ENCODE measurements around the gene EPN1. TPM values are rescaled to one million over a fixed set of nuclear protein-coding genes. Genes with fewer than 3 reads are reported as not detected.
A peak's percentile ranks its signal among the peaks of the same experiment; 100 is the strongest.

Gene EPN1
- total and polyA plus RNA-seq, 9 of the 15 experiments (the other 6 are each of a cell fraction or from before 2014, with no cell fraction given): 0.08 to 138 (median 12.7) TPM

GRCh38 chr19:55640043-55640576, 34.9 kb upstream of the EPN1 start (continued):
- TF ChIP-seq CLOCK (CRISPR knock-in tag; IDR thresholded peaks at IDR 0.05; ENCODE audit: borderline replicate concordance): 0 out of 2 replicates have a peak, but pooled peaks have one; percentile 25
- TF ChIP-seq ARNT (IDR thresholded peaks at IDR 0.05): 0 out of 4 replicates have a peak, but pooled peaks of 1 of the 2 experiments have one; percentile 45
- TF ChIP-seq FOS (IDR thresholded peaks at IDR 0.05; ENCODE audit: extremely low read depth, insufficient read length): no peak
- TF ChIP-seq FOXA3 (CRISPR knock-in tag; conservative IDR thresholded peaks at IDR 0.05 in 1 of 2, IDR thresholded peaks at IDR 0.05 in 1 of 2): peak in 1 of 2 experiments; percentile 94; a peak in 2 of 4 replicates
- TF ChIP-seq, protein P1, sequence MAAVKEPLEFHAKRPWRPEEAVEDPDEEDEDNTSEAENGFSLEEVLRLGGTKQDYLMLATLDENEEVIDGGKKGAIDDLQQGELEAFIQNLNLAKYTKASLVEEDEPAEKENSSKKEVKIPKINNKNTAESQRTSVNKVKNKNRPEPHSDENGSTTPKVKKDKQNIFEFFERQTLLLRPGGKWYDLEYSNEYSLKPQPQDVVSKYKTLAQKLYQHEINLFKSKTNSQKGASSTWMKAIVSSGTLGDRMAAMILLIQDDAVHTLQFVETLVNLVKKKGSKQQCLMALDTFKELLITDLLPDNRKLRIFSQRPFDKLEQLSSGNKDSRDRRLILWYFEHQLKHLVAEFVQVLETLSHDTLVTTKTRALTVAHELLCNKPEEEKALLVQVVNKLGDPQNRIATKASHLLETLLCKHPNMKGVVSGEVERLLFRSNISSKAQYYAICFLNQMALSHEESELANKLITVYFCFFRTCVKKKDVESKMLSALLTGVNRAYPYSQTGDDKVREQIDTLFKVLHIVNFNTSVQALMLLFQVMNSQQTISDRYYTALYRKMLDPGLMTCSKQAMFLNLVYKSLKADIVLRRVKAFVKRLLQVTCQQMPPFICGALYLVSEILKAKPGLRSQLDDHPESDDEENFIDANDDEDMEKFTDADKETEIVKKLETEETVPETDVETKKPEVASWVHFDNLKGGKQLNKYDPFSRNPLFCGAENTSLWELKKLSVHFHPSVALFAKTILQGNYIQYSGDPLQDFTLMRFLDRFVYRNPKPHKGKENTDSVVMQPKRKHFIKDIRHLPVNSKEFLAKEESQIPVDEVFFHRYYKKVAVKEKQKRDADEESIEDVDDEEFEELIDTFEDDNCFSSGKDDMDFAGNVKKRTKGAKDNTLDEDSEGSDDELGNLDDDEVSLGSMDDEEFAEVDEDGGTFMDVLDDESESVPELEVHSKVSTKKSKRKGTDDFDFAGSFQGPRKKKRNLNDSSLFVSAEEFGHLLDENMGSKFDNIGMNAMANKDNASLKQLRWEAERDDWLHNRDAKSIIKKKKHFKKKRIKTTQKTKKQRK (IDR thresholded peaks at IDR 0.05; ENCODE audit: borderline replicate concordance, low read depth, low read length): no peak
- no peak for TF ChIP-seq EHMT2 (IDR thresholded peaks at IDR 0.05)
- TF ChIP-seq FOXP1 (CRISPR knock-in tag; IDR thresholded peaks at IDR 0.05): peak; percentile 99
- peak; percentile 28 to 52 for TF ChIP-seq RAD21 (CRISPR knock-in tag; conservative IDR thresholded peaks at IDR 0.05 in 1 of 2, IDR thresholded peaks at IDR 0.05 in 1 of 2)
- no peak for TF ChIP-seq HEY1 (CRISPR knock-in tag; IDR thresholded peaks at IDR 0.05; ENCODE audit: borderline replicate concordance)
- no peak for TF ChIP-seq LARP7 (IDR thresholded peaks at IDR 0.05)
- no peak for TF ChIP-seq JUNB (CRISPR knock-in tag; conservative IDR thresholded peaks at IDR 0.05)
- TF ChIP-seq STAT6 (CRISPR knock-in tag; IDR thresholded peaks at IDR 0.05): peak; percentile 89; the same call in 1 of the 2 replicates
- TF ChIP-seq TCF7 (IDR thresholded peaks at IDR 0.05; ENCODE audit: borderline replicate concordance): 0 out of 2 replicates have a peak, but pooled peaks have one; percentile 15
- peak; percentile 90; the same call in 1 of the 2 replicates for TF ChIP-seq EP400 (IDR thresholded peaks at IDR 0.05)
- TF ChIP-seq SMARCA4 (IDR thresholded peaks at IDR 0.05): no peak
- TF ChIP-seq, protein P2, sequence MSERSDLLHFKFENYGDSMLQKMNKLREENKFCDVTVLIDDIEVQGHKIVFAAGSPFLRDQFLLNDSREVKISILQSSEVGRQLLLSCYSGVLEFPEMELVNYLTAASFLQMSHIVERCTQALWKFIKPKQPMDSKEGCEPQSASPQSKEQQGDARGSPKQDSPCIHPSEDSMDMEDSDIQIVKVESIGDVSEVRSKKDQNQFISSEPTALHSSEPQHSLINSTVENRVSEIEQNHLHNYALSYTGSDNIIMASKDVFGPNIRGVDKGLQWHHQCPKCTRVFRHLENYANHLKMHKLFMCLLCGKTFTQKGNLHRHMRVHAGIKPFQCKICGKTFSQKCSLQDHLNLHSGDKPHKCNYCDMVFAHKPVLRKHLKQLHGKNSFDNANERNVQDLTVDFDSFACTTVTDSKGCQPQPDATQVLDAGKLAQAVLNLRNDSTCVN (CRISPR knock-in tag; IDR thresholded peaks at IDR 0.05): no peak
- 0 out of 2 replicates have a peak, but pooled peaks have one; percentile 41 for TF ChIP-seq GATAD2B (IDR thresholded peaks at IDR 0.05; ENCODE audit: borderline replicate concordance)
